ENCODE measurements around the gene CPNE6. TPM values are rescaled to one million over a fixed set of nuclear protein-coding genes. Genes with fewer than 3 reads are reported as not detected.

Gene CPNE6
- total RNA-seq: not detected in 2 replicates

GRCh38 chr14:24071144-24071697 is at the start of gene CPNE6:
CPNE6 (plus strand) TSS chr14:24071562; CDS start chr14:24072937, 1,375 bp downstream.

GRCh38 chr14:24051789-24052655 is 19.3 kb upstream of the CPNE6 start, which contains the start of gene CARMIL3:
CARMIL3 (plus strand) TSS chr14:24052009; CDS start chr14:24052154, 145 bp downstream.

GRCh38 chr14:24093901-24094840 is 22.8 kb downstream of the CPNE6 start, which contains the start of gene PCK2:
PCK2 (plus strand) TSS chr14:24094311; CDS start chr14:24094406, 95 bp downstream.

GRCh38 chr14:24114532-24115421 is 43.4 kb downstream of the CPNE6 start, which contains the start of the genes DCAF11 and NRL:
DCAF11 (plus strand) TSS chr14:24114777; CDS start chr14:24115595, 818 bp downstream.
NRL (minus strand) TSS chr14:24114949; CDS start chr14:24082848, 32,101 bp downstream.

Other genes starting within 250 kb of the CPNE6 start
- 33.3 and 35.4 TPM in 2 replicates for gene DHRS4, start 117.8 kb upstream of the CPNE6 start, total RNA-seq
- 11.1 and 12.2 TPM in 2 replicates for gene DHRS4L2, start 82.6 kb upstream of the CPNE6 start, total RNA-seq
- gene CARMIL3, start 19.6 kb upstream of the CPNE6 start, total RNA-seq: 0.14 TPM in 1 of 2 replicates, not detected in the other
- gene PCK2, start 22.7 kb downstream of the CPNE6 start, total RNA-seq: 6.6 and 11.2 TPM in 2 replicates
- gene DCAF11, start 43.2 kb downstream of the CPNE6 start, total RNA-seq: 35.8 and 36.3 TPM in 2 replicates
- gene NRL, start 43.4 kb downstream of the CPNE6 start, total RNA-seq: 0.40 and 0.57 TPM in 2 replicates
- gene FITM1, start 59.1 kb downstream of the CPNE6 start, total RNA-seq: 0.27 TPM in 1 of 2 replicates, not detected in the other
- gene PSME1, start 64.6 kb downstream of the CPNE6 start, total RNA-seq: 86.7 and 90.6 TPM in 2 replicates
- gene EMC9, start 70.0 kb downstream of the CPNE6 start, total RNA-seq: 14.9 and 15.3 TPM in 2 replicates
- gene PSME2, start 75.0 kb downstream of the CPNE6 start, total RNA-seq: 76.7 and 77.1 TPM in 2 replicates
- gene RNF31, start 75.9 kb downstream of the CPNE6 start, total RNA-seq: 42.4 and 54.4 TPM in 2 replicates
- gene IRF9, start 89.7 kb downstream of the CPNE6 start, total RNA-seq: 24.3 and 32.3 TPM in 2 replicates
- gene REC8, start 100.5 kb downstream of the CPNE6 start, total RNA-seq: 2.3 and 8.1 TPM in 2 replicates
- gene IPO4, start 117.3 kb downstream of the CPNE6 start, total RNA-seq: 53.7 and 54.7 TPM in 2 replicates
- gene TM9SF1, start 123.9 kb downstream of the CPNE6 start, total RNA-seq: 52.5 and 61.0 TPM in 2 replicates
- gene TSSK4, start 134.1 kb downstream of the CPNE6 start, total RNA-seq: 0.13 TPM in 1 of 2 replicates, not detected in the other
- gene CHMP4A, start 141.9 kb downstream of the CPNE6 start, total RNA-seq: 29.4 and 35.6 TPM in 2 replicates
- 3.2 and 6.0 TPM in 2 replicates for gene MDP1, start 144.5 kb downstream of the CPNE6 start, total RNA-seq
- gene NEDD8, start 160.8 kb downstream of the CPNE6 start, total RNA-seq: 118 and 150 TPM in 2 replicates
- 63.4 and 67.2 TPM in 2 replicates for gene GMPR2, start 161.4 kb downstream of the CPNE6 start, total RNA-seq
- gene TINF2, start 171.1 kb downstream of the CPNE6 start, total RNA-seq: 50.8 and 52.1 TPM in 2 replicates
- 1.1 and 1.2 TPM in 2 replicates for gene TGM1, start 191.6 kb downstream of the CPNE6 start, total RNA-seq
- gene RABGGTA, start 200.0 kb downstream of the CPNE6 start, total RNA-seq: 26.1 and 34.3 TPM in 2 replicates
- 10.1 and 10.9 TPM in 2 replicates for gene DHRS1, start 228.2 kb downstream of the CPNE6 start, total RNA-seq
- 31.8 and 34.1 TPM in 2 replicates for gene NOP9, start 228.3 kb downstream of the CPNE6 start, total RNA-seq
- 2.7 and 3.0 TPM in 2 replicates for gene CIDEB, start 236.4 kb downstream of the CPNE6 start, total RNA-seq
- gene LTB4R2, start 238.6 kb downstream of the CPNE6 start, total RNA-seq: 10.6 and 10.8 TPM in 2 replicates
- gene LTB4R, start 239.9 kb downstream of the CPNE6 start, total RNA-seq: 2.9 and 4.7 TPM in 2 replicates